Hematopoietic multipotent progenitor cell treated with erythropoietin and hydrocortisone succinate and interleukin-3 and kit ligand, for 8 days (in vitro differentiated cells): Measurements from ENCODE around the gene HS6ST3.
"Not testable (repeated sequence)": the region's sequence is repeated elsewhere in the genome, so short reads cannot be mapped to it uniquely, and the experiment has no call there.

Source experiments
- DNase-seq: peaks from one replicate; pipeline ENCODE4 v3.0.0-alpha.2; 2015

Gene HS6ST3

DNA sequence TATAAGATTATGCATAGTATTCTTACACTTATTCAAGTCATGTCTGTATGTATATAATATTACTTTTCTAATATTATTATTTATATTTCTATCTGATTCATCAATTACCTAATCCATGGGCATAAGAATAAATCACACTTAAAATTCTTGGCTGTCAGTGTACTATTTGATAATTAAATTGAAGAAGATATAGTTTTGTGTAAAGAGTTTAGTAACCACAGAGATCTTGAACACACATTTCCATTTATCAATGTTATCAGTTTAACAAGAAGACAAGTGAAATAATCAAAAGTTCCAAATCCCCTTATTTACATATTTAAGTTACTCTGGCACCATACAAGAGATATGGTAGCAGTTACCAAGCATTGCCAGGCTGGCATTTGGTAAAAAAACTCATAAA is 659.9 kb downstream of the HS6ST3 start:
- no peak for DNase-seq

DNA sequence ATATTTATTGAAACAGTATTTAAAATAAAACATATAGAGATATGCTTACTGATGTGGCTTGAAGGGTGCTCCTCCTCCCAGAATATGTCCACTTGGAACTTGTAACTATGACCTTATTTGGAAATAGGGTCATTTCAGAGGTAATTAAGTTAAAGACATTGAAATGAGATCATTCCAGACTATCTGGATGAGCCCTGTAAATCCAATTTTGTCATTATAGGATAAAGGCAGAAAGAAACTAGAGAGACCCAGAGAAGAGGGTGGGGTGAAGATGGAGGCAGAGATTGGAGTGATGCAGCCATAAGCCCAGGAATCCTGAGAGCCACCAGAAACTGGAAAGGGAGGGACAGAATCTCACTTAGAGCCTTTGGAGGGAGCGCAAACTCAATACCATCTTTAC is 661.2 kb downstream of the HS6ST3 start:
- DNase-seq, result no peak

DNA sequence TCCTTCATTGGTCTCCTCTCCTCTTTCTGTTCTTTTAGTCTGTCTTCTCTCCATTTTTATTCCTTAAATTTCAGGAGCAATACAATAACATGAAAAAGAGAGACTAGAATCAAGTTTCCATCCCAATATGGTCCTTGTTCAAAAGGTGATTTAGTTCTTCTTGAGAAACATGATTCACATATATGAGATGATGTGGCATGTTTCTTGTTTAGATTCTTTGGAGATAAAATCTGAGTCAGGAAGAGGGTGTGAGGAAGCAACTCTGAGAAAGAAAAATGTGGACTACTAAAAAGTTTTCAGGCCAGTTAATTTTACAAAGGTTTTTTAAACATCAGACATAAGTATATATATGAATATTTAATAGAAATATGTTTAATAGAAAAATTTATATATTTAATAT is 673.0 kb downstream of the HS6ST3 start:
- no peak for DNase-seq

DNA sequence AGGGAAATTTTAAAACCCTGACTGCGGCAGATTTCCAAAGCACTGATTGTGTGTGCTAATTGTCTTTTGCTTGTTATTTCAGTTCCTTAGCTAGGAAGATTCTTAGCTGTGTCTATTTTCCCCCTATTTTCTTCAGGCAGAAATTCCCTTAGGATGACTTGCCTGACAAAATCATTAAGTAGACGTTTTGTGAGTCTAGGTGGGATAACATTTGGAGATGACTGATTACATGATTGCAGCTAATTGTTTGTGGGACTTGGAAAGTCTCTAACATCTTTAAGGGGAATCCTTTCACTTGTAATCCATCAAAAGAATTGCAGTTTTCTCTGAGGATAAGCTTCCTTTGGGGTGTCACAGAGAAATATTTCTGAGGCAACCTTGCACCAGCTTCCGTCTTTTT is 676.4 kb downstream of the HS6ST3 start:
- DNase-seq, result no peak

DNA sequence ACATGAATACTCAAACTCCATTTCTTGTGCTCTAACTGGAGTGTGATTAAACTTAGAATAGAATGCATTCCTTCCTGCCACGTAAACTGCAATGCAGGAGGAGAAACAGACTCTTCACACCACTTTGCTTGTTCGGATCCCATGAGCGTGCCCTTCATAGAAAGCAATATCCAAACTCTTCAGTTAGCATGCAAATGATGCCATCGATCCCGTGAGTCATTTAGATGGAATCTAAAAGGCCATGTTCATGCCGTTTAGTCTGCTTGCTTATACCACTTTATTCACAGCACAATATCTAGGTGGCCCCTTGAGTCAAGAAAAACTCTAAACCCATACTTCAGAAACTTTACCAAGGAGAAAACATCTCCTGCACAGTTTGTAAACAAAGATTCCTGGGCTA is 678.6 kb downstream of the HS6ST3 start:
- no peak for DNase-seq

DNA sequence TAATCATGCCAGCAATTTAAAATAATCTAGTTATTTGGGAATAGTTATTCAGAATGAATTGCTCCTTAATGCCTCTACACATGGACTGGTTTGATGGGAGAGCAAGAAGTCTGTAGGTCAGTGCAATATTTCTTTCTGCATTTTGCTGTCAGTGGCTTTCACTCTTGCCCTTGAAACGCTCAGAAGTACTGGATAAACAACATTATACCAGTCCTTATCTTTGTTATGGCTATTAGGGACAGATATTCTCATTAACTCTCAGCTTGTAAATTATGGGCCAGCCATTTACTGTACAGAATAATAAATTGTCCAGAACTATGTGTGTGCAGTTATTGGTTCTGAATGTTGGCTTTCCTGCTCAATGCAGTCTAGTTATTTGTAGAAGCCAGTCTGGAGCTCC is 680.0 kb downstream of the HS6ST3 start:
- DNase-seq, result no peak

DNA sequence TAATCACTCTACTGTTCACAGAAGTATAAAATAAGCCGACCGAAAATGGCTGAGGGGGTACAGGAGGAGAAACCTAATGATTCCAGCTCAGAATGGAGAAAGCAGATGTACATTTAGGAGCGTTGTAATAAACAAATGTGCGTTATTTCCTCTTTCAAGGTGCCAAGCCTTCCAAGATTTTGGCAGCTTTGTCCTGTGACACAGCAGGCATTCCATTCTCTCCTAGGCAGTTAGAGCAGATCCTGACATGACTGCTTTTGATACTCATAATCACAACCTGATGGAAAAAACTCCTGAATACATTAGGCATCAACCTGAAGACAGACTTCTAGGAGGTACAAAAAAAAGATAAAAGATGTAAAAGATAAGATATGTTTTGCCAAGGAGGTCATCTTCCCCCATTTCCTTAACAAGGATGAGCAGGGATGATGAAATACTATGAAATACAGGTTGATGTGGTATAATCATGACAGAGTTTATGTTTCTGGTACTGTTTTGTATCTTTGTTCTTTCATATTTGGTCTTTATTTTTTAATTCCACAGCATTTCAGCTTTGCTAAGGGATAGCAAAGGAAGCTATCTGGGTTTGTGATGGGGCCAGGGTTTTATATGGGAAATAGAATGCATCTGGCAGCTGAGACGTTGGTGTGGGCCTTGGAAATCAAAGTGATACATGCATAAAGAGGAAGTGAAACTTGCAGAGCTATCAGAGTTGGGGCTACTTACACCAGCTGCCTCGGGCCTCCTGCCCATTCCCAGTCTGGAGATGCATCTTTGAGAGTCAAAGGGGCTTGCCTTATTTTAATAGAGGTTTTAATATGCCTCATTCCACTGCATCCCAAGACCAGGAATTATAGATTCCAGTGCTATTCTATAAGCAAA is 681.8 kb downstream of the HS6ST3 start:
- DNase-seq, result no peak

DNA sequence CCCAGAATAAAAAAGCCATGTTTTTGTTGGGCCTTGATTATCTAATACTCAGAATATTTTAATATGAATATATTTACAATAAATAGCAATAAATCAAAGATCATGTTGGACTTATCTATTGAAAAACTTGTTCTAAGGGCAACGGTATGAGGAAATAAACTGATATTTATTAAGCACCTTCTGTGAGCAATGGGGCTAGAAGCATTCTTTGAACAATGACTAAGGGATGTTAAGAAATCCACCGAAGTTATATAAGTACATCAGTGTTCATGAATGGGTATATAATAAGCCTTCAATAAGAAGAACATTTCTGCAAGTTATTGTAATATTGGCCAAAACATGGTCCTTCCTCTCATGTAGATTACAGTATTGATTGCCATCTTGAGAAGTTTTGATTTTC is 682.5 kb downstream of the HS6ST3 start:
- no peak for DNase-seq

DNA sequence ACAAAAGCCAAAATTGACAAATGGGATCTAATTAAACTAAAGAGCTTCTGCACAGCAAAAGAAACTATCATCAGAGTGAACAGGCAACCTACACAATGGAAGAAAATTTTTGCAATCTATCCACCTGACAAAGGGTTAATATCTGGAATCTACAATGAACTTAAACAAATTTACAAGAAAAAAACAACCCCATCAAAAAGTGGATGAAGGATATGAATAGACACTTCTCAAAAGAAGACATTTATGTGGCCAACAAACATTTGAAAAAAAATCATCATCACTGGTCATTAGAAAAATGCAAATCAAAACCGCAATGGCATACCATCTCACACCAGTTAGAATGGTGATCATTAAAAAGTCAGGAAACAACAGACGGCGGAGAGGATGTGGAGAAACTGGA is 688.4 kb downstream of the HS6ST3 start:
- not testable (repeated sequence) for DNase-seq

DNA sequence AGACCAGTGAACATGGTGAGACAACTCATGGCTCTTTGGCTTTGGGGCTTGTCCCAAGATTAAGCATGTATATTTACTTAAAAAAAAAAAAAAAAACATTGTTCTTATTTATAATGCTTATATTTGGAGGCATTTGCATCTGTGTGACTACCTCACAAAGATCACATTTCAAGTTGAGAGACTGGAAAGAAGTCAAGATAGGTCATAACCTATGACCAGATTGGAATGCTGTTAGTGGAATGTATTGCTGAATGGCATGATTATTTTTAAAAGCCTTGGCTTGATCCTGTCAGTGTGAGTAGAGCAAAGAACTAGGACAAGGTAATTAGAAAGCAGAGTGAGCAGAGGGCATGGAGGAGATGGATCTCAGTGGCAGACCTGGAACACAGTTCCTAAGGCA is 689.8 kb downstream of the HS6ST3 start:
- DNase-seq, result no peak

DNA sequence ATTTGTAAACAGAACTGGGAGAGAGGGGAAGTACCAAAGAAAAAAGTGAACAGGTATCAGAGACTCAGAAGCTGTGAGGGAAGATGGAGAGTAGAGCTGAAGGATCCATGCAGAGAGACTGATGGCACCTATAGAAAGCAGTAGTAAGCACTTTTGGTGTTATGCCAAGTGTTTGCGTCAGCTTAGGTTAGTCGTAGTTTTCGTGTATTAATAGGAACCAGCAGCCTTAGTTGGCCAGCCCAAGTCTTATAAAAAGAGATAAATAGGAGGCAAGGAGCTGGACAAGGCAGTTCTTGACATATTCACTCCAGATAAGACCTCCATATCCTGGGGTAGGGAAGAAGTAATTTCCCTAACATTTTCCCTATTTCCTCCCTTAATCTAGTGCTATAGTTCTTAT is 690.2 kb downstream of the HS6ST3 start:
- no peak for DNase-seq

DNA sequence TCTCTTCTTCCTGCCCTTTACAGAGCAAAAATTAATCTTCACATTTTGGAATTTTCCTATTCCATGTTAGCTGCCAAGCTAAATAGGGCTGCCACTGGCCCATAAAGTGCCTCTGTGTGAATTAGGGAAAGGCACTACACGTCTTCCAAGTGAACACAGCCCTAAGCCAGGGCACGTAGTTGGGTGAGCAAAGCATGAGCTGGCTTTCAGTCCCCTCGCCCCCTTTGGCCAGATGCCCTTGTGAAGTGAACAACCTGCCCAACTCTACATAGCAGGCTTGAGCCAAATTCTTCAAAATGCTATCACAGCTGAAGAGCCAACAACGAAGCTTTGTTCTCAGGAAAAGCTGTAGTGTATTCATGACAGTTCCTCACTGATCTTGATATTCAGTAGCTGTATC is 691.2 kb downstream of the HS6ST3 start:
- no peak for DNase-seq

DNA sequence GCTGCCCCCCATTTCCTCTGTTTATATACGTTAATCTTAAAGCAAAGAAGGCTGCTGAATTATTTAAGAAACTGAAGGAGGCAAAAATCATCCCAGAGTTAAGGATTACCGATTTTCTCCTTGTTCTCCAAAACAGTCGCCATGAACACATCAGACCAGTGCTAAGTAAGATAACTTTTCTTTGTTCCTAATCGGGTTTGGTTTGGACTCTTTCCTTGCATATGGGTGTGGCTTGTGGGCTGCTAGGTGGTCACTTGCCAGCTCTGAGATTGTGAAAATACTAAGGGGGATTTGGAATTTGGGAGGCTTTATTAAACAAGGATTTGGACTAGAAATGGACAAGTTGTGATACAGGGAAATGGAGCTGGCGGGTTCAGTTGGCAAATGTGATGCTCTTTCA is 692.3 kb downstream of the HS6ST3 start:
- DNase-seq, result no peak

DNA sequence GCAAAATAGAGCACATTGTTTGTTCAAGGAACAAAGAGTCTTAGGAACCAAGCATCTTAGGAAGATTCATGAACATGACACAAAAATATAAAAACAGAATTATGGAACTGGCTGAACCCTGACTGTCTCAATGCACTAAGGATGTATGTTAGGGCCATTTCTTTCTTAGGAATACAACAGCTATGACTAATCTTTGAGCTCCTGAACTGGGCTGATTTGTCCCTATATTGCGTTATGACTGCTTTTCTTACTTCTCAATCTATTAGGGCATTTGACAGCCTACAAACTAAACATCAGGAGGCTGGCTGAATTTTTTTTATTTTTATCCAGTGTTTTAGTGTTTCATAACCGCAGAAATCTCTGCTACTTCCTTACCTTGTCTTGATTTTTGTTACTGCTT is 693.1 kb downstream of the HS6ST3 start:
- no peak for DNase-seq

DNA sequence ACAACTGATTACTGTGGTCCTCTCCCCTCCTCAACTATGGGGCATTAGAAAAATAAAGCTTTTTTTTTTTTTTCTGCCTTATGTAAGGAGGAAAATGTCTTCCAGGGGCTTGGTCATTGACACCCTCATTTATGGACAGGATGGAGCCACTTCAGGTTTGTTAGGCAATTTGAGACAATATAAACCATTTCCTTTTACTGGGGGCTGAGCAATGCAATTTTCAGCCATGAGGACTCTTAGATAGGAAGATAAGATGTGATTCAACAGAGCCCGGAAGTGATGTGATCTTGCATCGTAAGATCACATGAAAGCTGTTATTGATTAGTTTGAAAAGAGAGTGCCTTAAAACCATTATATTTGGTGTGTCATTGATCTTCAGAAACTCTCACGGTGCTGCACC is 693.6 kb downstream of the HS6ST3 start:
- DNase-seq, result no peak

DNA sequence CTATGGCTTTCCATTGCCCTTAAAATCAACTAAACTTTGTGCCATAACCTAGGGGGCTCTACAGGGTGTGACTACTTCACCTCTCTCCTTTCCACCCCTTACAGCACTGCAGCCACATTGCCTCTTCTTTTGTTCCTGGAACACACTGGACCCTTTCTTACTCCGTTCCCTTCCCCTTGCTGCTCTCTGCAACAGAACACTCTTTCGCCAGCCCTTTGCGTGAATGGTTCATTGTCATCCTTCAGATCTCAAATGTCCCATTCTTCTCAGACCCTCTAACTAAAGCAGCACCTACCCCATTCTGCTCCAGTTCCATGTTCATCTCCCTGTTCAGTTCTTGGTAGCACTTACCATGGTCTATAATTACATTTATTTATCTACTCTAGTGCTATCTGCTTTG is 696.1 kb downstream of the HS6ST3 start:
- no peak for DNase-seq

DNA sequence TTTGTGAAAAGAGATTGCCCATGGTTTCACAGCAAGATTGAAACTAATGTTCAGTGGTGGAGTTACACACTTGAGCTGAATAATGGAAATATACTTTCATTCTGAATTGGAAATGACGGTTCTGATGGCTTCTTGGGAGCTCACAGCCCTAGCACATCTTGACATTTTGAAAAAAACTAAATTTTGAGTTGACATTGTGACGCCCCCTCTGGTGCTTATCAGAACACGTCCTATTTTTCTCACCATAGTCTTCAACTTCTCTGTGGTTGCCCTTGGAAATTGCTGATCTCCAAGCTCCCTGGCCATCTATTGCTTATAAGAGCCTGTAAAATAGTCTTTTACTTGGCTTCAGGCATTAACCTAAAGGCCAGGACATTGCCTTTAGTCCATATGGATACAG is 702.3 kb downstream of the HS6ST3 start:
- no peak for DNase-seq

DNA sequence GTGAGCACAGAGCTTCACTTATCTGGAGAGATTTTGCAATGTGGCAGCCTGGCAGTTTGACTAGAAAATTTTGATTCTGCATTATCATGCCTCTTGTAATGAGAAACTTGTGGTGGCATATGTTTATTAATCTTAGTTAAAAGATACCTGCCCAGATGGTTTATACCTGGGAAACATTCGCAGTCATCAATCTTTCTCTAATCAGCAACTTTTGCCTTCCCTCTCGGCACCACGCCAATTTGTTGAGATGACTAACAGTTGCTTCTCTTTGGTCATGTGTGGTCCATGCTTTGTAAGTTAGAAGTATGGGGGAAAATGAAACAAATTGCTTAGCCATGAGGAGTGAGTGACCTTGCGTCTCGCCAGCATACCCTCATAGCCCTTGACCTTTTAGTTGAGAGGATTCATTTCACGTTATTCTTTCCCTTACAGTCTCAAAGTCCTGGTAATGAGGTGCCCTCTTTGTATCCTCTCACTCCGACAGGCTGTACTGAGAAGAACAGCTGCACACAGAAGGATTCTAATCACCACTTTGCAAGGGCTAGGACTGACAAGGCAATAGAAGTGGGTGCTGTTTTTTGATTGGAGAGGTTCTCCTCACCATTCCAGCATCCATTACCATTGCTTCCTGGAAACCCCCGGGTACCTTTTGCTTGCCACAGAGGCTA is 703.0 kb downstream of the HS6ST3 start:
- no peak for DNase-seq

DNA sequence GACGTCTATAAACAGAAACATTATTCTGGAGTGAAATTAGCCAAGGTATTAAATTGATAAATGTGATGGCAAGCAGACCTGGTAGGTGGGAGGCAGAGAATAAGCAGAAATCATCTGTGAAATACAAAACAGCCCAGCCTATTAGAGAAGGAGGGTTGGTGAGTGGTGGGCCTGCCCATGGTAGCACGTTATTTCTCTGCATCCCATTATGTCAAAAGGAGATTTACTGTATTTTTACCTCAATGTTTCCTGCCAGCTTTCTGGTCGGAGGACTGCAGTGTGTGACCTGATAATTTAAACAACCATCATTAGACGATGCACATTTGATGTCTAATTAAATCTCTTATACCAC is 703.5 kb downstream of the HS6ST3 start:
- DNase-seq, result no peak

DNA sequence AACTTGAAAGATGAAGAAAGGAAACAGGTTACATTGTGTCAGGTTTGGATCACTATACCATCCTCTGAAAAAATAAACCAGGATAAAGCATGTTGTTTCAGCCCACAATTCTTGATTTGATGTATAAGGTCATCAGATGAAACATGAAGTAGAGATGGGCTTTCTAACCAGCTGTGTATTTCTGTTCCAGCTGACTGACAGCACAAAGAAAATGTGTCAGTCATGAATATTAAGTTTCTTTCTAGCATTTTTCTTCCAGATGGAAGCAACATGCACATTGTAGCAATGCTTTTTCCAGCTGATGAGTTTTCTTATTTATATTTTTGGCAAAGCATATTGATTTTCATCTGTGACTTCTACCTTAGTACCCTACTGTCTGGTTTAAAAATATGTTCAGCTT is 704.8 kb downstream of the HS6ST3 start:
- no peak for DNase-seq

DNA sequence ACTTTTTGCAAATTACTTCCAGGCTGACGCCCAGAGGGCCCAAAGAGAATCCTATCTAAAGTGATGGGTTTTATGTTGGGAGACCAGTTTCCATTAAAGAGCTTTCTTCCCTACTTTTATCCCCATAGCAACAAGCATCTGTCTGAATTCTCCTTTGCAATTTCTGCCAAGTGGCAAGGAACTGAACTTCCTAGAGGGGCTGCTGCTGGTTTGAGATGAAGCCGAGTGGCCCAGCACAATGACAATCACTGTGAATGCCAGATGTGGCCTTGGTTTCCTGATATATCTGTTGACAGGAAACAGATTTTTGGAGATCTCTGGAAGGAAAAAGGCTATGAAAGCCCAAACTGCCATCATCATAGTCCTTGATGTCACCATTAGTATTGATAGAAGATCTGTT is 705.8 kb downstream of the HS6ST3 start:
- no peak for DNase-seq

DNA sequence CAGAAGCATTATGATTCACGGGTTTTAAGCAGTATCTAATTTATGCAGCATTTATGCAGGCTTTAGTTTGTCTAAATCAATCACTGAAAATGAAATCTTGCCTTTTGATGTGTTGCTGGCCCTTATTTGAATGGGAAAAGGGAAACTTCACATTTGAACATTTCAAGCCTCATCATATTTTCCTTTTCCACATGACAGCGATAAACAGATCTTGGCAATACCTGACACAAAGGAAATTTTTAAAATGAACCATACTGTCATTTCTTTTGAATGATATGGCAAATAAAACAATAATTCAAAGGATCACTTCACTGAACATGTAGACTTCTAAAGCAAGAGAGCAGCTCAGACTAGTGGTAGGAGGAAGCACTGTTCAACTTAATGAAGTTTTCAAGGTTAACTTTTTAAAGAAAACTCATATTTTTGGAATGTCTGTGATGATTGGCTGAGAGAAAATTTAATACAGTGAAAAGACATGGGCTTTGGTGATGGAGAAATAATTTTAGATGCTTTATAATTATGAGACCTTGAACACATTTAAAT is 706.3 kb downstream of the HS6ST3 start:
- DNase-seq, result no peak

DNA sequence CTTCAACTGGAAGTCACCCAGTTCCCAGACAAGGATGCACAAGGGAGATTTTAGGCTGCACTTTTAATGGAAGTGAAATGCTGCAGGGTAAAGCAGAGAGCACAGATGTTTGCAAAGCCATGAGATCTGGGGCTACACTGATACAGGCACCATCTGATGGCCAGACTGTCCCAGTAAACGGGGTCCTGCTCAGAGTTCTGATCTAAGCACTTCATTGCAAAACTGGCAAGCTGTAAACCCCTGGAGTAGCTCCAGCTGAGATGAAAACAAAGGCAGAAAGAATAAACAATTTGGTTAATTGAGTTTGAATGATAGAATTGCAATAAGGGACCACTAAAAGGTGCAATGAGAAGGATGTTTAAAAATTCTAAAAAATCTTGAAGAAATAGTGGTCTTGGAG is 707.2 kb downstream of the HS6ST3 start:
- DNase-seq, result no peak

DNA sequence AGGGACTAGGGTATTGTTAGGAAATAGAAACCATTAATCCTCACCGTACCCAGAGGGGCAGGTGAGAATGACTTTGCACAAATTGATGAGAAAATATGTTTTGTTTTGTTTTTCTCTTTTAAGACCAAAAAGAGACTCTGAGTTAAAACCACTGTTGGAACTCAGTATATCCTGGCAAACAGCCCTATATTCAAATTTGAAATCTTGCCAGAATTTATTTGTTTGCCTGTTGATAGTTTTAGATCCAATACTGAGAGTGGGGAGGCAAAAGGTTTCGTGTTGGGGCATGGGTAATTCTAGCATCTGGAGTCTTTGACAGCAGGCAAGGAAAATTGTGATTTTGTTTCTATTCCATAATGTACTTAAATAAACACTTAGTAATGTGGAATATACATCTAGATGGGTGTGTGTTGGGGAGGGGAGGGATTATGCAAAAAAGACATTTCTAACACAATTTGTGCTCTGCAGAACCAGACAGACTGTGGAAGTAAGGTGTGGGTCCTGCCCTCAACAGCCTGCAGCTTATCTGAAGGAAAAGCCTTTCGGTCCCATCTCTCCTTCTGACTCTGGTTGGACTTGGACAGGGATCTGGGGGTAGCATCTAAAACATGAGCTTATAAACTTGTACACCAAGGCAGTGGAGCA is 713.7 kb downstream of the HS6ST3 start:
- DNase-seq, result no peak
